ENCODE data around the gene SNAP29.
"Not testable (repeated sequence)": the region's sequence is repeated elsewhere in the genome, so short reads cannot be mapped to it uniquely, and the experiment has no call there.

Gene SNAP29

GRCh38 chr22:20836987-20837823, 21.6 kb upstream of the SNAP29 start:
- no peak for DNase-seq

GRCh38 chr22:20839354-20839753, 19.5 kb upstream of the SNAP29 start:
- DNase-seq, result not testable (repeated sequence)

GRCh38 chr22:20839837-20840645, 18.8 kb upstream of the SNAP29 start:
- DNase-seq, result no peak

GRCh38 chr22:20840646-20841371, 18.0 kb upstream of the SNAP29 start:
- no peak for DNase-seq

GRCh38 chr22:20843501-20843900, 15.3 kb upstream of the SNAP29 start:
- no peak for DNase-seq

- no peak for DNase-seq
Measured at GRCh38 chr22:20844055-20845037, 14.5 kb upstream of the SNAP29 start.

- DNase-seq, result no peak
Measured at GRCh38 chr22:20847318-20847822, 11.4 kb upstream of the SNAP29 start.

GRCh38 chr22:20852076-20852475, 6.7 kb upstream of the SNAP29 start:
- DNase-seq, result no peak

GRCh38 chr22:20852503-20852902, 6.3 kb upstream of the SNAP29 start:
- no peak for DNase-seq

- no peak for DNase-seq
Measured at GRCh38 chr22:20853236-20853660, 5.6 kb upstream of the SNAP29 start.

GRCh38 chr22:20857247-20857643, 1.6 kb upstream of the SNAP29 start:
- no peak for DNase-seq

- peak; percentile 52 for DNase-seq
Measured at GRCh38 chr22:20857838-20858614, 781 bp upstream of the SNAP29 start.

- no peak for DNase-seq
Measured at GRCh38 chr22:20859615-20860014, 808 bp downstream of the SNAP29 start.

GRCh38 chr22:20862540-20862939, 3.7 kb downstream of the SNAP29 start:
- no peak for DNase-seq

GRCh38 chr22:20863366-20863765, 4.6 kb downstream of the SNAP29 start:
- DNase-seq, result no peak

GRCh38 chr22:20864186-20864908, 5.5 kb downstream of the SNAP29 start:
- DNase-seq, result no peak

GRCh38 chr22:20865331-20865730, 6.5 kb downstream of the SNAP29 start:
- no peak for DNase-seq

- DNase-seq, result no peak
Measured at GRCh38 chr22:20865875-20866445, 7.2 kb downstream of the SNAP29 start.

GRCh38 chr22:20866736-20867135, 7.9 kb downstream of the SNAP29 start:
- DNase-seq, result no peak

Measured in NCI-H226 (cell line).